Ovary (tissue), 3 donors: ENCODE data around the gene NUMA1.

ENCODE experiments used
- EP300 ChIP-seq: sonication (generic); formaldehyde crosslinking; IDR thresholded peaks from one replicate; pipeline ENCODE4 v1.6.1; 2017; ENCODE audit warnings: antibody characterized with exemption
- POLR2A ChIP-seq: fragments of 450-650 bp; IDR thresholded peaks from one replicate; pipeline ENCODE4 v1.6.1; 2017; ENCODE audit warnings: antibody characterized with exemption, mild to moderate bottlenecking, moderate library complexity
- TF ChIP-seq, protein P1 (sequence below), 3 donors: fragments of 450-650 bp in 2 of 3; fragments of 200-600 bp in 1 of 3; IDR thresholded peaks; one replicate each; pipeline versions ENCODE4 v1.5.1 to v1.8.0; 2016 to 2022; ENCODE audit warnings: antibody characterized with exemption in 3 of 3, mild to moderate bottlenecking in 1 of 3
- donor health status: DM: no; HTN: no; CAD: no.

- TF ChIP-seq POLR2A (no peak), EP300 (no peak)
- TF ChIP-seq, protein P1, sequence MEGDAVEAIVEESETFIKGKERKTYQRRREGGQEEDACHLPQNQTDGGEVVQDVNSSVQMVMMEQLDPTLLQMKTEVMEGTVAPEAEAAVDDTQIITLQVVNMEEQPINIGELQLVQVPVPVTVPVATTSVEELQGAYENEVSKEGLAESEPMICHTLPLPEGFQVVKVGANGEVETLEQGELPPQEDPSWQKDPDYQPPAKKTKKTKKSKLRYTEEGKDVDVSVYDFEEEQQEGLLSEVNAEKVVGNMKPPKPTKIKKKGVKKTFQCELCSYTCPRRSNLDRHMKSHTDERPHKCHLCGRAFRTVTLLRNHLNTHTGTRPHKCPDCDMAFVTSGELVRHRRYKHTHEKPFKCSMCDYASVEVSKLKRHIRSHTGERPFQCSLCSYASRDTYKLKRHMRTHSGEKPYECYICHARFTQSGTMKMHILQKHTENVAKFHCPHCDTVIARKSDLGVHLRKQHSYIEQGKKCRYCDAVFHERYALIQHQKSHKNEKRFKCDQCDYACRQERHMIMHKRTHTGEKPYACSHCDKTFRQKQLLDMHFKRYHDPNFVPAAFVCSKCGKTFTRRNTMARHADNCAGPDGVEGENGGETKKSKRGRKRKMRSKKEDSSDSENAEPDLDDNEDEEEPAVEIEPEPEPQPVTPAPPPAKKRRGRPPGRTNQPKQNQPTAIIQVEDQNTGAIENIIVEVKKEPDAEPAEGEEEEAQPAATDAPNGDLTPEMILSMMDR (IDR thresholded peaks at IDR 0.05): no peak
Measured at GRCh38 chr11:72026090-72026489, 54.3 kb downstream of the NUMA1 start.
